Breast epithelium (tissue), 3 donors: ENCODE measurements around the gene ECPAS.

ENCODE experiments used
- CTCF ChIP-seq, 3 donors: fragments of 450-650 bp; IDR thresholded peaks; one replicate each; pipeline ENCODE4 v1.5.1; 2016 to 2017; ENCODE audit warnings: antibody characterized with exemption in 3 of 3, mild to moderate bottlenecking in 3 of 3, moderate library complexity in 3 of 3
- POLR2A ChIP-seq: fragments of 450-650 bp; IDR thresholded peaks from one replicate; pipeline ENCODE4 v1.6.1; 2016; ENCODE audit warnings: antibody characterized with exemption, mild to moderate bottlenecking, moderate library complexity
- POLR2AphosphoS5 ChIP-seq, 3 donors: sonication (generic); formaldehyde crosslinking; IDR thresholded peaks; one replicate each; pipeline ENCODE4 v1.6.1; 2017; ENCODE audit warnings: antibody characterized with exemption in 3 of 3

DNA sequence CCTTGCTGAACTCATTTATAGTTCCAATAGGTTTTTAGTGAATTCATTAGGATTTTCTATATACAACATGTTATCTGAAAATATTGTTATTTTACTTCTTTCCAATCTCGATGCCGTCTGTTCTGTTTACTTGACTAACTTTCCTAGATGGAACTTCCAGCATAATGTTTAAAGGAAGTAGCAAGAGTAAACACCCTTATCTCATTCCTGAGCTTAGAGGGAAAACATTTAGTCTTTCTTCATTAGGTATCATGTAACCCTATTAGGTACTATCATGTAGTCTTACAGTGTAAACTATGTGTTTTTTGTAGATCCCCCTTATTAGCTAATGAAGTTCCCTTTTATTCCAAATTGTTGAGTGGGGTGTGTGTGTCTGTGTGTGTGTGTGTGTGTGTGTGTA lies 131.6 kb downstream of the ECPAS start:
- TF ChIP-seq POLR2A: no peak
- no peak for TF ChIP-seq CTCF (IDR thresholded peaks at IDR 0.05)
- no peak for TF ChIP-seq POLR2AphosphoS5 (IDR thresholded peaks at IDR 0.05)
